ENCODE measurements around the gene CHORDC1.

The CHORDC1 gene

GRCh38 chr11:90237004-90237403 lies 14.2 kb upstream of the CHORDC1 start:
- H2AFZ ChIP-seq (ENCODE audit: low read length) = no peak overlapping the region
- H4K91ac ChIP-seq (ENCODE audit: low read depth, low read length, poor library complexity) = no peak overlapping the region
- H3K9ac ChIP-seq (ENCODE audit: low read depth, low read length, poor library complexity) = no peak overlapping the region
- no peak overlapping the region for H3K14ac ChIP-seq (ENCODE audit: low read length)
- H3K18ac ChIP-seq (ENCODE audit: low read length) = no peak overlapping the region
- H3K9me3 ChIP-seq (replicated peaks in 1 of 2; ENCODE audit: control insufficient read depth in 2 of 2, insufficient read depth in 1 of 2, low read depth in 1 of 2, low read length in 2 of 2) = no peaks in the 10 kb centered on the region
- H3K4ac ChIP-seq (ENCODE audit: low read length) = no peak overlapping the region
- H2BK12ac ChIP-seq (ENCODE audit: low read length) = no peak overlapping the region
- H3K4me1 ChIP-seq (ENCODE audit: control insufficient read depth in 2 of 2, insufficient read depth in 1 of 2, low read depth in 1 of 2, low read length in 2 of 2) = peaks cover 2 to 4% of the 10 kb centered on the region in 2 donors
- peaks cover 0 to 8% (median 0%) of the 10 kb centered on the region in 3 experiments for H3K27me3 ChIP-seq (ENCODE audit: control insufficient read depth in 3 of 3, insufficient read depth in 3 of 3, low read depth in 1 of 3, low read length in 3 of 3)
- H2BK15ac ChIP-seq (ENCODE audit: low read length) = no peak overlapping the region
- H2AK5ac ChIP-seq (ENCODE audit: low read depth, low read length) = no peak overlapping the region
- no peak overlapping the region for H4K8ac ChIP-seq (ENCODE audit: low read depth, low read length)
- H3K79me1 ChIP-seq (ENCODE audit: low read depth, low read length) = no peaks in the 10 kb centered on the region
- no CpG with 5 or more reads among the region's 4 CpGs for WGBS, 2 donors (ENCODE audit: extremely low coverage in 2 of 2, insufficient read length in 2 of 2, insufficient replicate concordance in 1 of 2)
- no peak overlapping the region for H3K23ac ChIP-seq (ENCODE audit: low read depth, low read length, poor library complexity)
- H2BK5ac ChIP-seq (ENCODE audit: low read length) = no peak overlapping the region
- DNase-seq (ENCODE audit: low spot score) = no peak
- no peaks in the 10 kb centered on the region for H3K36me3 ChIP-seq (replicated peaks in 1 of 2; ENCODE audit: control insufficient read depth in 2 of 2, insufficient read depth in 2 of 2, low read length in 2 of 2)
- H2BK120ac ChIP-seq (ENCODE audit: low read depth, low read length) = no peak overlapping the region
- H3K27ac ChIP-seq (replicated peaks; ENCODE audit: low read length) = no peak overlapping the region
- no peak overlapping the region for H3K4me2 ChIP-seq (ENCODE audit: insufficient read depth, low read length, poor library complexity, severe bottlenecking)
- H3K4me3 ChIP-seq (ENCODE audit: low read length in 2 of 2) = no peak overlapping the region

- no peak overlapping the region for H2BK5ac ChIP-seq (ENCODE audit: low read length)
- H4K91ac ChIP-seq (ENCODE audit: low read depth, low read length, poor library complexity) = no peak overlapping the region
- no peak overlapping the region for H3K4me2 ChIP-seq (ENCODE audit: insufficient read depth, low read length, poor library complexity, severe bottlenecking)
- H3K23ac ChIP-seq (ENCODE audit: low read depth, low read length, poor library complexity) = no peak overlapping the region
- no peak overlapping the region for H3K4me3 ChIP-seq (ENCODE audit: low read length in 2 of 2)
- H2AFZ ChIP-seq (ENCODE audit: low read length) = no peak overlapping the region
- no peak overlapping the region for H3K4ac ChIP-seq (ENCODE audit: low read length)
- WGBS, 2 donors (ENCODE audit: extremely low coverage in 2 of 2, insufficient read length in 2 of 2, insufficient replicate concordance in 1 of 2) = no CpG with 5 or more reads among the region's 4 CpGs
- no peaks in the 10 kb centered on the region for H3K79me1 ChIP-seq (ENCODE audit: low read depth, low read length)
- peaks cover 0 to 11% (median 0%) of the 10 kb centered on the region in 3 experiments for H3K27me3 ChIP-seq (ENCODE audit: control insufficient read depth in 3 of 3, insufficient read depth in 3 of 3, low read depth in 1 of 3, low read length in 3 of 3)
- no peak for DNase-seq (ENCODE audit: low spot score)
- no peak overlapping the region for H2BK12ac ChIP-seq (ENCODE audit: low read length)
- no peaks in the 10 kb centered on the region for H3K9me3 ChIP-seq (replicated peaks in 1 of 2; ENCODE audit: control insufficient read depth in 2 of 2, insufficient read depth in 1 of 2, low read depth in 1 of 2, low read length in 2 of 2)
- no peak overlapping the region for H3K27ac ChIP-seq (replicated peaks; ENCODE audit: low read length)
- no peaks in the 10 kb centered on the region for H3K36me3 ChIP-seq (replicated peaks in 1 of 2; ENCODE audit: control insufficient read depth in 2 of 2, insufficient read depth in 2 of 2, low read length in 2 of 2)
- H3K9ac ChIP-seq (ENCODE audit: low read depth, low read length, poor library complexity) = no peak overlapping the region
- peaks cover 2 to 4% of the 10 kb centered on the region in 2 donors for H3K4me1 ChIP-seq (ENCODE audit: control insufficient read depth in 2 of 2, insufficient read depth in 1 of 2, low read depth in 1 of 2, low read length in 2 of 2)
- no peak overlapping the region for H3K18ac ChIP-seq (ENCODE audit: low read length)
- no peak overlapping the region for H2BK15ac ChIP-seq (ENCODE audit: low read length)
- no peak overlapping the region for H2AK5ac ChIP-seq (ENCODE audit: low read depth, low read length)
- no peak overlapping the region for H3K14ac ChIP-seq (ENCODE audit: low read length)
- no peak overlapping the region for H4K8ac ChIP-seq (ENCODE audit: low read depth, low read length)
- no peak overlapping the region for H2BK120ac ChIP-seq (ENCODE audit: low read depth, low read length)
Measured at GRCh38 chr11:90235526-90235925, 12.7 kb upstream of the CHORDC1 start.

GRCh38 chr11:90234977-90235376 lies 12.1 kb upstream of the CHORDC1 start:
- DNase-seq (ENCODE audit: low spot score) = no peak
- Histone ChIP-seq H2BK12ac (ENCODE audit: low read length) (no peak overlapping the region), H4K8ac (ENCODE audit: low read depth, low read length) (no peak overlapping the region), H3K27me3 (ENCODE audit: control insufficient read depth in 3 of 3, insufficient read depth in 3 of 3, low read depth in 1 of 3, low read length in 3 of 3) (peaks cover 0 to 11% (median 0%) of the 10 kb centered on the region in 3 experiments), H3K9ac (ENCODE audit: low read depth, low read length, poor library complexity) (no peak overlapping the region), H2BK120ac (ENCODE audit: low read depth, low read length) (no peak overlapping the region), H3K18ac (ENCODE audit: low read length) (no peak overlapping the region), H4K91ac (ENCODE audit: low read depth, low read length, poor library complexity) (no peak overlapping the region), H2BK5ac (ENCODE audit: low read length) (no peak overlapping the region), H2AK5ac (ENCODE audit: low read depth, low read length) (no peak overlapping the region), H3K4me1 (ENCODE audit: control insufficient read depth in 2 of 2, insufficient read depth in 1 of 2, low read depth in 1 of 2, low read length in 2 of 2) (peaks cover under 1% of the 10 kb centered on the region in 2 donors), H3K79me1 (ENCODE audit: low read depth, low read length) (no peaks in the 10 kb centered on the region), H3K4me2 (ENCODE audit: insufficient read depth, low read length, poor library complexity, severe bottlenecking) (no peak overlapping the region), H3K4me3 (ENCODE audit: low read length in 2 of 2) (no peak overlapping the region), H3K14ac (ENCODE audit: low read length) (no peak overlapping the region), H3K23ac (ENCODE audit: low read depth, low read length, poor library complexity) (no peak overlapping the region), H3K36me3 (replicated peaks in 1 of 2; ENCODE audit: control insufficient read depth in 2 of 2, insufficient read depth in 2 of 2, low read length in 2 of 2) (no peaks in the 10 kb centered on the region), H2AFZ (ENCODE audit: low read length) (no peak overlapping the region), H3K9me3 (replicated peaks in 1 of 2; ENCODE audit: control insufficient read depth in 2 of 2, insufficient read depth in 1 of 2, low read depth in 1 of 2, low read length in 2 of 2) (no peaks in the 10 kb centered on the region), H3K4ac (ENCODE audit: low read length) (no peak overlapping the region), H2BK15ac (ENCODE audit: low read length) (no peak overlapping the region), H3K27ac (replicated peaks; ENCODE audit: low read length) (no peak overlapping the region)
- no CpG with 5 or more reads among the region's 2 CpGs for WGBS, 2 donors (ENCODE audit: extremely low coverage in 2 of 2, insufficient read length in 2 of 2, insufficient replicate concordance in 1 of 2)

DNA sequence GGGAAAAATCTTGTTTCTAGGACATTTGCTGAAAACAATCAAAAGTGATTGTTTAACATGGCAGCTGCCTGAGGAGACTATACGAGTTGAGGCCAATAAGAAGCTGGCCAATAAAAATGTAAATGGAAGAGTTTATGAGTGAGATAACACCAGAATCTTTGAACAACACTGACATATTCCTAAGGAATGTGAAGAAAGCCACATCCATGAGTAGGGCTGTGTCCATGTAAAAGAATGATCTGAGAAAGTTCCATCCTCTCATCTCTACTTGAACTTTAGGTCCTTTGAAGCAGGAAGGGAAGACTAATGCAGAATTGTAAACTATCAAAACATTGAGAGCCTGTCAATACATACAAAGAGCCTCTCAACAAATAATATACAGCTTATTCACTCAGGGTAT lies 6.9 kb upstream of the CHORDC1 start:
- no peaks in the 10 kb centered on the region for H3K79me1 ChIP-seq (ENCODE audit: low read depth, low read length)
- no CpG with 5 or more reads among the region's 1 CpG for WGBS, 2 donors (ENCODE audit: extremely low coverage in 2 of 2, insufficient read length in 2 of 2, insufficient replicate concordance in 1 of 2)
- no peak overlapping the region for H3K23ac ChIP-seq (ENCODE audit: low read depth, low read length, poor library complexity)
- peaks cover 0 to 6% (median 0%) of the 10 kb centered on the region in 3 experiments for H3K27me3 ChIP-seq (ENCODE audit: control insufficient read depth in 3 of 3, insufficient read depth in 3 of 3, low read depth in 1 of 3, low read length in 3 of 3)
- no peak overlapping the region for H3K4me3 ChIP-seq (ENCODE audit: low read length in 2 of 2)
- H2BK12ac ChIP-seq (ENCODE audit: low read length) = no peak overlapping the region
- H4K91ac ChIP-seq (ENCODE audit: low read depth, low read length, poor library complexity) = no peak overlapping the region
- no peak overlapping the region for H3K18ac ChIP-seq (ENCODE audit: low read length)
- H2BK5ac ChIP-seq (ENCODE audit: low read length) = no peak overlapping the region
- no peak overlapping the region for H3K4ac ChIP-seq (ENCODE audit: low read length)
- H2AK5ac ChIP-seq (ENCODE audit: low read depth, low read length) = no peak overlapping the region
- no peak overlapping the region for H2BK15ac ChIP-seq (ENCODE audit: low read length)
- no peaks in the 10 kb centered on the region for H3K36me3 ChIP-seq (replicated peaks in 1 of 2; ENCODE audit: control insufficient read depth in 2 of 2, insufficient read depth in 2 of 2, low read length in 2 of 2)
- DNase-seq (ENCODE audit: low spot score) = no peak
- no peaks in the 10 kb centered on the region for H3K4me1 ChIP-seq (ENCODE audit: control insufficient read depth in 2 of 2, insufficient read depth in 1 of 2, low read depth in 1 of 2, low read length in 2 of 2)
- H2AFZ ChIP-seq (ENCODE audit: low read length) = no peak overlapping the region
- H3K4me2 ChIP-seq (ENCODE audit: insufficient read depth, low read length, poor library complexity, severe bottlenecking) = no peak overlapping the region
- no peak overlapping the region for H2BK120ac ChIP-seq (ENCODE audit: low read depth, low read length)
- no peak overlapping the region for H4K8ac ChIP-seq (ENCODE audit: low read depth, low read length)
- H3K9ac ChIP-seq (ENCODE audit: low read depth, low read length, poor library complexity) = no peak overlapping the region
- no peaks in the 10 kb centered on the region for H3K9me3 ChIP-seq (replicated peaks in 1 of 2; ENCODE audit: control insufficient read depth in 2 of 2, insufficient read depth in 1 of 2, low read depth in 1 of 2, low read length in 2 of 2)
- no peak overlapping the region for H3K14ac ChIP-seq (ENCODE audit: low read length)
- no peak overlapping the region for H3K27ac ChIP-seq (replicated peaks; ENCODE audit: low read length)

All from neuronal stem cell (in vitro differentiated cells).